Measurements from ENCODE around the gene LGALS9C.
"Not testable (repeated sequence)": the region's sequence is repeated elsewhere in the genome, so short reads cannot be mapped to it uniquely, and the experiment has no call there.

The LGALS9C gene

DNA sequence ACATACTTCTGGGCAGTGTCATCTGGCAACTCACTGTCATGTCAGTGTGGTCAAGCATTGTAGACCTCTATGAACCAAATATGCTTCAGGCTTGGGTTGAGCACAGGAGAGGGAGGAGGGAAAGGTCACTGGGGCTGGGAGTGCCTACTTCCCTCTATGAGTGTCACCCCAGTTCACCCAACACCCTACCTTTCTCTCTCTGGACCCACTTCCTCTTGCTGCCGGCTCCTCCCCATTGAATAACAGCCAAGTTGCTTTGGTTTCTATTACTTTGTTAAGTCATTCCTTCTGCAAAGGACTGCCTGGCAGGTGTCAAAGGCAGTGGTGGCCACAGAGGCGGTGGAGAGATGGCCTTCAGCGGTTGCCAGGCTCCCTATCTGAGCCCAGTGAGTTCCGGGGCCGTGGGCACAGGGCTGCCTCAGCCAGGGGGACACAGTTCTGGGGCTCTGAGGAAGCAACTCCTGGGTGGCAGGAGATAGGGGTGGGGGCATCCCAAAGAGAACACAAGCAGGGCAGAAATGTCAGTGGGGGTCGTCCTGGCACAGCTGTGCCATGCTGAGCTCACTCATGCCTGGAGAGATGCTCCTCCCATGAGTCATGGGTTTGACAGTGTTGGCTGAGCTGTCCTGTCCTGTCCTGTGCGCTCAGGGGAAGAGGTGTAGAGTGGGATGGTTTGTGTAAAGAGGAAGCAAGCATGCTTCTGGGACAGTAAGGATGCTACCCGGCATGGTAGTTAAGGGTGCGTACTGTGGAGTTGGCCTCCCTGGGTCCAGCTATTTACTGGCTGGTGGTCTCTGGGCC lies at the start of gene LGALS9C:
LGALS9C (plus strand) TSS at position 282 of the 801 bp plus-strand sequence; CDS start at position 348, 66 bp downstream.
- DNase-seq (ENCODE audit: low read depth in 2 of 2) = not testable (repeated sequence)

GRCh38 chr17:18432206-18432605 lies 44.4 kb upstream of the LGALS9C start:
- DNase-seq (ENCODE audit: low read depth in 2 of 2) = not testable (repeated sequence)

DNA sequence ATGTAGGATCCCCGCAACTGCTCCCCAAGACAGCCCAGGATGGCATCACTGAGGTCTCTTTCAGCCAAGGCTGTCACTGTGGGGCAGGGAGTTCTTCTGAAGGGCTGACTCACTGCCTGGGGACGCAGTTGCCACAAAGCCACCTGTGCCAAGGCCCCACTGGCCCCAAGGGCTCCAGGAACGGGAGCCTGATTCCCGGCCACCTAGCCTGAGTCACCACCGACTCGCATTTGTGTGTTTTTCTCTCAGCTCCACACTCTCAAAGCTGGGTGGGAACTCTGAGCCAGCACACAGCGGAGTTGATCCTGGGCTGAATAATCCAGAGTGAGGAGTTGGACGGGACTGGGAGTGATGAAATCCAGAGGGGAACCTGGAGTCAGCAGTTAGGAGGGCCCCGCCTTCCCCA lies 37.1 kb upstream of the LGALS9C start:
- not testable (repeated sequence) for DNase-seq (ENCODE audit: low read depth in 2 of 2)

- peak in 1 of 2 experiments; percentile 20 for DNase-seq (ENCODE audit: low read depth in 2 of 2)
Observed at GRCh38 chr17:18442093-18442492, 34.5 kb upstream of the LGALS9C start.

GRCh38 chr17:18442532-18442931 lies 34.1 kb upstream of the LGALS9C start:
- not testable (repeated sequence) for DNase-seq (ENCODE audit: low read depth in 2 of 2)

DNA sequence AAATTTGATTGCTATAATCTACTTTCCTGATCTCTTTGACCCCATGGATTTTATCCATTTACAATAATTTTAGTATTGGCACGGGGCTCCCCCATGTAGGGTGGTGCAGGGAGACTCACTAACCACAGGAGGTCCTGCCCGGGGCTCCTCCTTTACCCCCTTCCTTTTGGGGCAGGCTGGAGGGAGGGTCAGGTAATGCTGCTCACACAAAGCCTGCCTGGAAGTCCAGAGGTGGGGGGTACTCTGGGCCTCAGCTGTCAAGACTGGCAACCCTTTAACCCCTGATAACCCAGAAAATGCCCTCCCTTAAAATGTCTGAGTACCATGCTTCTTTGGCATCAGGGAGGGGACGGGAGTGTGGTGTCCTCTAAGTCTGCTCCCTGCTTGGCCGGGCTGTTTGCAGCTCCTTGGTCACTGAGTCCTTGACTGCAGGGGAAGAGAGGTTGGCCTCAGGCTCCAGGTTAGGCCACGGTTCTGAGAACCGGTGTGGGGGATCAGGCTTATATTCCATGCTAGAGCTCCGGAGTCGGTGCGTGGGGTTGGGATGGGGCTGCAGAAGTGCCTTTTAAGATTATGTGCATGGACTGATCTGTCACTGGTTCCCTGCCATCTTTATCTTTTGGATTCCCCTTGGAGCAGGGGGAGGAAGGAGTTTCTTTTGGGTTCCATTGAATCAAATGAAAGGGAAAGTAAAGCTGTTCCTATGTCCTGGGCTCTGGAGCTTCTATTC lies 28.9 kb upstream of the LGALS9C start:
- DNase-seq (ENCODE audit: low read depth in 2 of 2) = not testable (repeated sequence)

DNA sequence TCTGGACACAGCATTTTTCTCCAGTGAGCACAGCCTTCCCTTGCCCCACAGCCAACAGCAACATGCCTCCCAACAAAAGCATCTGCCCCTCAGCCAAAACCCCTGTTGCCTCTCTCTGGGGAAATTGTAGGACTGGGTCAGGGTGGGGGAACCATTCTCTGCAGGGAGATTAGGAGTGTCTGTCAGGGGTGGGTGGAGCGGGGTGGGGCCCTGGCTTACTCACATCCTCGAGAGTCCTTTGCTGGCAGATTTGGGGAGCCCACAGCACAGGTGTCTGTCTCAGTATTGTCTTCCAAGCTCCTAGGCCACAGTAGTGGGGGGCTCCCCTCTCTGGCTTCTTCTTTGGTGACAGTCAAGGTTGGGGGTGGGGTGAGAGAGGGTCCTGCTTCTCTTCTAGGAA lies 28.3 kb upstream of the LGALS9C start:
- not testable (repeated sequence) for DNase-seq (ENCODE audit: low read depth in 2 of 2)

- not testable (repeated sequence) for DNase-seq (ENCODE audit: low read depth in 2 of 2)
Observed at GRCh38 chr17:18449833-18450232, 26.8 kb upstream of the LGALS9C start.

DNA sequence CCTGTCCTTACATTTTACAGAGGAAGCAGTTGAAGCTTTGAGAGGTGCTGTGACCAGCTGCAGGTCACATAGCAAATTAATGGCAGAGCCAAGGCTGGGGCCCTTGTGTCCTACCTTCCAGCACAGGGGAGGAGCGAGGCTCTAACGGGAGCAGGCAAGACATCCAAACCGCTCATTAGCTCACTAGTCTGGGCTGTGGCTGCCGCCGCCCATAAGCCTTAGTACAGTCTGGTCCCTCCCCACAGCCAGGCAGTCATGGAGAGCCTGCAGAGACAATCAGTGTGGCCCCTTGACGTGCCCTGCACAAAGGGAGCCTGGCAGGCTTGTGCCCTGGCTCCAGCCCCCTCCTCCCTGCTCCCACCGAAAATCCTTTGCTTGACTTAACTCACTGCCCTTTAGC lies 25.6 kb upstream of the LGALS9C start:
- DNase-seq (ENCODE audit: low read depth in 2 of 2) = not testable (repeated sequence)

DNA sequence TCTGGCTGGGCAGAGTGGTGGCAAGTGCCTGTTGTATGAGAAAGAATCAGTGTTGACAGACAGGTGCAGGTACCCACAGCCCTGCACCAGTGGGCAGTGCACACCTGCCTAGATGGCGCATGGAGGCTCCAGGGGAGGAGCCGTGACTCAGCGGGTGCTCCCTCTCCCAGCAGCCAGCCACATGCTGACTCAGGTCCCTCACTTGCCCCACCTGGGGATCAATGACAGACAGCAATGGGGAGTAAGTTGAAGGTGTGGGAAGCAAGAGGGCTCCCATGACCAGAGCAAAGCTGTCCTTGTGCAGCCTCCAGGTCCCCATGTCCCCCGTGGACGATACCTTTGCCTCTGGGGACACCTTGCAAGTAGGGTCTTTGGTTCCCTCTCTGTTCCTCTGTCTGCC lies 24.6 kb upstream of the LGALS9C start:
- not testable (repeated sequence) for DNase-seq (ENCODE audit: low read depth in 2 of 2)

GRCh38 chr17:18459035-18459434 lies 17.6 kb upstream of the LGALS9C start:
- DNase-seq (ENCODE audit: low read depth in 2 of 2) = not testable (repeated sequence)

DNA sequence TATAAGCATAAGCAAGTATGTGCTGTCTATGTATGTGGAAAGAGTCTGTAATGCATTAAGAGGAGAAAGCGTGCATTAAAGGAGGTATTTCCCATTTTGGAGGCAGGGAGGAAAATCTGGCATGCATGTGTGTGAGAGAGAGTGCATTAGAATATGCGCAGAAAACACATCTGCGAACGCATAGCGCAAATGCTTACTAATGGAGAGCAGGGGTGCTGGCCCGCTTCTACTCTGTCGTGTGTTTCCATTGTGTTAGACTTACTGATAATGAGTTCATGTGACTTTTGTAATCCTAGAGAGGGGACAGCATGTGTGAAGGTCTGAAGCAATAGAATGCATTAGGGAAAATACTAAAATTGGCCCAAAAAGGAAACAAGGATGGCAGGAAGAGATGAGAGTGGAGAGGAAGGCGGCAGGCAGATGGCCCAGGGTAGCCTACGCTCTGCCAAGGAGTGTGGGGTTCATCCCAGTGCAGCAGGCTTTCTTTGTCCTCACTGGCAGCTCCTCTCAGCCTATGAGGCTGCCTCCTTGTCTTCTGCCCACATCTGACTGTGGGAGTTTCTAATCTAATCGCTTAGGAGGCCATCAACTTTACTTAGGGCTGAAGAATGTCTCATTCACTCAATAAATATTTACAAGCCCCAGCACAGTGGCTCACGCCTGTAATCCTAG lies 12.6 kb upstream of the LGALS9C start:
- DNase-seq (ENCODE audit: low read depth in 2 of 2) = not testable (repeated sequence)

DNA sequence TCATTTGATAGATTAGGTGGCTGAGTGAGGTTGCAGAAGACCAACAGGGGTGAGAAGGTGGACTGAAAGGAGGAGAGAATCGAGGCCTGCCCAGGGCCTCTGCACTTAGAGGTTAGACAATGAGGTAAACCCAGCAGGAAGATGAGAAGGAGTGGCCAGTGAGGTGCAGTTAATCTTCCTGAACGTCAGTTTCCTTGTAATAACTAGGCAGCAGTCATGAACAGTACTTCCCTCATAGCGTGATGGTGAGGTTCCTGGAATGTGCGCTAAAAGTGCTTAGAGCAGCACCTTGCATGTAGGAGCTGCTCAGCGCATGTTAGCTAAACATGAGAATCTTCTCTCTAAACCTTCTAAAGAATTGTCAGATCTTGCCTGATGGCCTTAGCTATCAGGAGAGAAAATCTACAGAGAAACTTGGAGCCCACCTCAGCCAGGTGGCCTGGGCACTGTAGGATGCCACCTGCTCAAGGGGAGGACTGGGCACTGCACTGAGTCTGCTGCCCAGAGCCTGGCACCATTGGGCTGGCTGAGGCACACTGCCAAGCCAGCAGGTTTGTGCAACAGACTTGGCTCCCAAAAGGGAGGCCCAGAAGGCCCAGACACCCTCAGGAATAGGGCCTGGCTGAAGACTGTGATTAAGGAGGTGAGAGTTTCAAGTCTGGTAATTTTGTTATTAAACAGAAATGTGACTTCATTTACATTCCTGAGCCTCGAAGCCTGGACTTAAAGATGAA lies 10.2 kb upstream of the LGALS9C start:
- DNase-seq (ENCODE audit: low read depth in 2 of 2) = not testable (repeated sequence)

GRCh38 chr17:18467001-18467400 lies 9.6 kb upstream of the LGALS9C start:
- DNase-seq (ENCODE audit: low read depth in 2 of 2) = not testable (repeated sequence)

- not testable (repeated sequence) for DNase-seq (ENCODE audit: low read depth in 2 of 2)
Observed at GRCh38 chr17:18468472-18469171, 8.0 kb upstream of the LGALS9C start.

DNA sequence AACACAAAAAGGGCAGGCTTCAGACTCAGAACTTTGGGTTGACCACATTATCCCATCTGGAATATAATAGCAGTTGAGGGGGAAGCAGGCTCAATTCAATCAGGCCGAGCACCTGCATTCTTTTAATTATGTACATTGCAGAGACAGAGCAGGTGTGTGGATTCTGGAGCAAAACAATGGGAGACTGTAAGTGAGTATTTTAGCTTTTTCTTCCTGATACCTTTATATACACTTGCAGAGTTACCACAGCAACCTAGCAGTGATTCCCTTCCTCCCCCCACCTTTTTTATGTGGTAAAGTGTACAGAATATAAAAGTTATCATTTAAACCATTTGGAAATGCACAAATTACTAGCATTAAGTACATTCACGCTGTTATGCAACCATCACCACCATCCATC lies 6.8 kb upstream of the LGALS9C start:
- not testable (repeated sequence) for DNase-seq (ENCODE audit: low read depth in 2 of 2)

DNA sequence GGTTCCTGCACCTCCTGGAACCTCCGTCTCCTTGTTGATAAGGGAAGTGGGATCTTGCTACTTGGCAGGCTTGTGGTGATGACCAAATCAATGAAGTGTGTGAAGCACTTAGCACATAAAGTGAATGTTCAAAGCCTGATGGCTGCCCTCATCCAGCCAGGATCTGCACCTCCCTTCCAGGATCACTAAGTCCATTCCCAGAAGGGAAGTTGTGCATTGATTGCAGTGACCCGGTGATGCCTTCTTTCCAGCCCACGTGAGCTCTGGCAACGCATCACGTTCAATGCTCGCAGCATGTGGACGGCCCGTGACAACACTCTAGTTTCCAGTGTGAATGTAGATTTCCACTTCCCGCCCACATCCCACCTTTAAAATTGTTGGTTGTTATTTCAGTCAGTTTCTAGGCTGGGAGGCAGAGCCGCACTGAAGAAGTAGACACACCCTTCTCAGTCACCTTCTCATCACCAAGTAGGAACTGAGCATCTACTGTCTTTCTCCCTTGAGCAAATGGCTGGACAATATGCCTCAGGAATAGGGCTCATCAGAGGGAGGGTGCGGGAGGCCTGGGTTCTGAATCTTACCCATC lies 6.2 kb upstream of the LGALS9C start:
- not testable (repeated sequence) for DNase-seq (ENCODE audit: low read depth in 2 of 2)

DNA sequence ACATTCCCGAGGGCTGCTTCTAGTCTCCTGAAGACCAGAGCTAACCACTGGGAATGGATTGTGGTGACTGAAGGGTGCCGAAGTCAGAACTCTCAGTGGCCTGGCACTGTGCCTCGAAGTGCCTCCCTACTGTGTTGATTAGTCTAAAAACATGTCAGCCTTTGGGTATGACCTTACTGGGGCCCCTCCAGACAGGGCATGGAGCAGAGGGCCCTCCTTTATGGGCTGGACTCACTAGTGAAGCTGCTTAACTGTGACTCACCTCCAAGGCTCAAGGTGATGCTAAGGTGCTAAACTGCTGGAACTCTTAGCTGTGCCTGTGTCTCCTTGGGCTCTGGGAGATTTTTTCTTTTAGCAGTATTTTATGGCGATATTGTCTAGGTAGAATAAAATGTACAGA lies 2.6 kb upstream of the LGALS9C start:
- DNase-seq (ENCODE audit: low read depth in 2 of 2) = not testable (repeated sequence)

- not testable (repeated sequence) for DNase-seq (ENCODE audit: low read depth in 2 of 2)
Observed at GRCh38 chr17:18474754-18475153, 1.8 kb upstream of the LGALS9C start.

DNA sequence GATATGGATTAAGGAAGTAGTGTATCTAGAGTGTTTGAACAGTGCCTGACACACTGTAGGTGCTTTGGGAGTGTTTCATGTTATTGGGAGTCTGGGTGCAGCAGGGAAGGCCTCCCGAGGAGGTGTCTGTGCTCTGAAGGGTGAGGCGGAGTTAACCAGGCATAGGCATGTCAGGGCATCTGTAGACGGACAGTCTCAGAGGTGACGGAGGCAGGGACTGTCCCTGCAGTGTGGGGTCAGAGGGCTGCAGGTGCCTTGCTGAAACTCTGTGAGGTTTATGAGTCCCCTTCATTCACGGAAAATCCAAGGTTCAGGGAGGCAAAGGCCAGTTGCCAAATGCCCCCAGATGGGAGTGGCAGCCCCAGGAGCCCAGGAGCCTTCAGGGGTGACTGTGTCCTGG lies 778 bp downstream of the LGALS9C start:
- DNase-seq (ENCODE audit: low read depth in 2 of 2) = not testable (repeated sequence)

Data from stimulated activated CD4-positive, alpha-beta T cell treated with anti-CD3 and anti-CD28 coated beads, Interleukin-12 subunit alpha, Interleukin-12 subunit beta, amount 100 ng/mL, for 24 hours (primary cell).